Upper lobe of left lung (tissue), 4 donors: ENCODE results near the gene PTCH1.

ENCODE experiments used
- POLR2A ChIP-seq, 4 donors: fragments of 450-650 bp; IDR thresholded peaks; one replicate each; pipeline ENCODE4 v1.5.1; 2016 to 2017; ENCODE audit warnings: antibody characterized with exemption in 4 of 4, mild to moderate bottlenecking in 2 of 4
- POLR2AphosphoS5 ChIP-seq, 2 donors: sonication (generic); formaldehyde crosslinking; IDR thresholded peaks; one replicate each; pipeline ENCODE4 v1.5.1; 2017; ENCODE audit warnings: antibody characterized with exemption in 2 of 2
- TF ChIP-seq, protein P1 (sequence below), 6 experiments: fragments of 450-650 bp in 4 of 6; fragments of 200-600 bp in 2 of 6; sonication (generic) in 2 of 6; IDR thresholded peaks; one replicate each; pipeline ENCODE4 v1.5.1; 2016 to 2019; ENCODE audit warnings: antibody characterized with exemption in 6 of 6

DNA sequence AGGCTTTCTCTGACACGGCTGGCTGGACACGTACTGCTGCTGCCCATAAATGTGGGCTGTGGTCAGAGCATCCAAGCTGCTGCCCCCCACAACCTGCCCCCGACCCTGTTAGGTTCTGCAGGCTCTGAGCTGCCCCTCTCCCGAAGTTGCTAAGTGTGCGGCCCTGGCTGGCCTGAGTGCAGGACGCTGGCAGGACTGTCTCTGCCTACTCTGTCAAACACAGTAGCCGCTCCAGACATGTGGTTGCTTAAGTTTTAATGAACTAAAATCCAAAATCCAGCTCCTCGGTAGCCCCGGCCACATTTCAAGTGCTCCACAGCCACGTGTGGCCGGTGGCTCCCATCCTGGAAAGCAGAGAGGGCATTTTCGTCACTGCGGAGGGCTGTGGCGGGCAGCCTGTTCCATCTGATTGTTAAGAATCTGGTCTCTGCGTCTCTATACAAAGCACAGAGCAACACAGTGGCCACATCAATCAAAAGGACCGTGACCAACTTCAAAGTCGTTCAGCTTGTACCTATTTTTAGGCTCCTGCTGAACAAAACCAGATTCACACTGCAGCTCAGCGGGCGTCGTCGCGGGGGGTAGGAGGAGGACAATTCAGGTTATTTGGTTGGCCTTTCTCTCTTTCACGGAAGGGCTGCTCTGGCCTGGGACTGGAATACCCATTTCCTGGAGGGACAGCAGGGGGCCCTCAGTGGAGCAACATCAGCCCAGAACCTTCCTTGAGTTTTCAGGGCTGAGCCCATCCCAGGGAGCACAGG is 68.9 kb downstream of the PTCH1 start:
- TF ChIP-seq POLR2AphosphoS5 (IDR thresholded peaks at IDR 0.05) (no peak), POLR2A (IDR thresholded peaks at IDR 0.05) (no peak)
- TF ChIP-seq, protein P1, sequence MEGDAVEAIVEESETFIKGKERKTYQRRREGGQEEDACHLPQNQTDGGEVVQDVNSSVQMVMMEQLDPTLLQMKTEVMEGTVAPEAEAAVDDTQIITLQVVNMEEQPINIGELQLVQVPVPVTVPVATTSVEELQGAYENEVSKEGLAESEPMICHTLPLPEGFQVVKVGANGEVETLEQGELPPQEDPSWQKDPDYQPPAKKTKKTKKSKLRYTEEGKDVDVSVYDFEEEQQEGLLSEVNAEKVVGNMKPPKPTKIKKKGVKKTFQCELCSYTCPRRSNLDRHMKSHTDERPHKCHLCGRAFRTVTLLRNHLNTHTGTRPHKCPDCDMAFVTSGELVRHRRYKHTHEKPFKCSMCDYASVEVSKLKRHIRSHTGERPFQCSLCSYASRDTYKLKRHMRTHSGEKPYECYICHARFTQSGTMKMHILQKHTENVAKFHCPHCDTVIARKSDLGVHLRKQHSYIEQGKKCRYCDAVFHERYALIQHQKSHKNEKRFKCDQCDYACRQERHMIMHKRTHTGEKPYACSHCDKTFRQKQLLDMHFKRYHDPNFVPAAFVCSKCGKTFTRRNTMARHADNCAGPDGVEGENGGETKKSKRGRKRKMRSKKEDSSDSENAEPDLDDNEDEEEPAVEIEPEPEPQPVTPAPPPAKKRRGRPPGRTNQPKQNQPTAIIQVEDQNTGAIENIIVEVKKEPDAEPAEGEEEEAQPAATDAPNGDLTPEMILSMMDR (IDR thresholded peaks at IDR 0.05): no peak
